Activated CD4-positive, CD25-positive, alpha-beta regulatory T cell treated with anti-CD3 and anti-CD28 coated beads, Interleukin-2, amount 50 U/mL, for 72 hours (primary cell): ENCODE data around the gene SLC45A3.
"Not testable (repeated sequence)": the region's sequence is repeated elsewhere in the genome, so short reads cannot be mapped to it uniquely, and the experiment has no call there.

Experiments
- DNase-seq: peaks from one replicate; pipeline ENCODE4 v3.0.0; 2021

SLC45A3 gene

GRCh38 chr1:205666372-205667166 is 13.7 kb downstream of the SLC45A3 start:
- DNase-seq = no peak

- no peak for DNase-seq
Observed at GRCh38 chr1:205665201-205666045, 14.9 kb downstream of the SLC45A3 start.

GRCh38 chr1:205664399-205665017 is 15.8 kb downstream of the SLC45A3 start:
- DNase-seq = no peak

GRCh38 chr1:205663286-205663936 is 16.9 kb downstream of the SLC45A3 start:
- DNase-seq = no peak

- no peak for DNase-seq
Observed at GRCh38 chr1:205662791-205663190, 17.5 kb downstream of the SLC45A3 start.

DNA sequence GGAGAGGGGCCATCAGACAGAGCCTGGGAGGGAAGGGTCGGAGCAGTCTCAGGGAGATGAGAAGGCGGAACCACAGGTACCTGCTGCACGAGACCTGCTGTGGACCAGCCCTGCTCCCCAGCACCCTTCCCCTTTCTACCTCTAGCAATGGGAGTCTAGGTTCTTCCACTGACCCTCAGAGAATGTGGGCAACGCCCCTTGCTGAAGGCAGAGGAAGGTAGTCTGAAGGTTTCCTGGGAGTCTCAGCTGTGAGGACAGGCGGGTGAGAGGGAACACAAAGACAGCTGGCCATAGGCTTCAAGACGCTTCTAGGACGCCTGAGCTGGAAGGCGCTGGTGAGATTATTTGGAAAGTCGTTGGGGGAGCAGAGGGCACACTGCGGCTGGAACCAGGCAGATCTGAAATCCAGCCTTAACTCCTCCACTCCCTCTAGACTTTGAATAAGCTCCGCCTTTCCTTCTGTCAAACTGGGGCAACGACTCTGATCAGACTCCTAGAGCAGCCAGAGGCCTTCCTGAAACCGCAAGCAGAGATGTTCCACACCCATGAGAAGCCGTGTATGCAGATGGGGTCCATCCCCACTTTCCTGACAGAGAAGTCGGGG is 18.1 kb downstream of the SLC45A3 start:
- no peak for DNase-seq

GRCh38 chr1:205661429-205662134 is 18.7 kb downstream of the SLC45A3 start:
- no peak for DNase-seq

GRCh38 chr1:205660361-205660760 is 19.9 kb downstream of the SLC45A3 start:
- DNase-seq = no peak

DNA sequence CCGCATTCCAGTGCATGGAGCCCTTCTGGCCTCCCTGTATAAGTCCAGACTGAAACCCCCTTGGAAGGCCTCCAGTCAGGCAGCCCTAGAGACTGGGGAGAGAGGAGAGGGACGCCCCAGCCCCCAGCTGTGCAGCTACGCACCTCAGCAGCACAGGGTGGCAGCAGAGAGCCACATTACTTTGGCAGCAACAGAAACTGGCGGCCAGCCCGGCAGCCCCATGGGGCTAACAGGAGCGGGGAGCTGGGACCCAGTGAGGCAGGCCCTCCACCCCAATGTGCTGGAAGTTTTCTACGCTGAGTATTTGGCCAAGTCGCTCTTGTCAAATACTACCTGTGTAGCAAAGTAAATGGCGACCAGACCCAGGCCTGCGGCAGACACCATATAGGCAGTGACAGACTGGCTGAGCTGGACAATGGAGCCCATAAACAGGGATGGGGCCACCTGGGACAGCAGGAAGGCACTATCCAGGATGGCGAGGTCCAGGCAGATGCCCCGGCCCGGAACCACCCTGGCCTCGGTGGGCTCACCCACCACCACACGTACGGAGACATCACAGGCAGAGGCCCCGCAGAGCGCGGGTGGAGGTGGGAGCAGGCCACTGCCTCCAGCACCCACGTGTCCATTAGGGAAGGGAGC is 21.2 kb downstream of the SLC45A3 start:
- DNase-seq = peak; percentile 78

- no peak for DNase-seq
Observed at GRCh38 chr1:205656236-205656635, 24.1 kb downstream of the SLC45A3 start.

DNA sequence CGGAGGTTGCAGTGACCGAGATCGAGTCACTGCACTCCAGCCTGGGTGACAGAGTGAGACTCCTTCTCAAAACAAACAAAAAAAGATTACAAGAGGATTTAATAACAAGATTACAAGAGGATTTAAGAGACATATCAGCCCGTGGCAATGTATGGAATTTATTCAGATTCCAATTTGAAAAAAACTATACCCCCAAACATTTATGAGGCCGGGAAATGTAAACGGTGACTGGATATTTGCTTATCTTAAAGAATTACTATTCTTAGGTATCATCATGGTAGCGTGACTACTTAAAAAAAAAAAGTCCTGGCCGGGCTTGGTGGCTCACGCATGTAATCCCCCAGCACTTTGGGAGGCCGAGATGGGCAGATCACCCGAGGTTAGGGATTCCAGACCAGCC is 27.3 kb downstream of the SLC45A3 start:
- DNase-seq = no peak

- no peak for DNase-seq
Observed at GRCh38 chr1:205650241-205650640, 30.1 kb downstream of the SLC45A3 start.

GRCh38 chr1:205645519-205645918 is 34.8 kb downstream of the SLC45A3 start:
- no peak for DNase-seq

- DNase-seq = no peak
Observed at GRCh38 chr1:205642679-205643307, 37.5 kb downstream of the SLC45A3 start.

- DNase-seq = no peak
Observed at GRCh38 chr1:205639567-205639966, 40.7 kb downstream of the SLC45A3 start.

- DNase-seq = no peak
Observed at GRCh38 chr1:205637854-205638468, 42.3 kb downstream of the SLC45A3 start.

- DNase-seq = no peak
Observed at GRCh38 chr1:205636732-205637131, 43.6 kb downstream of the SLC45A3 start.

DNA sequence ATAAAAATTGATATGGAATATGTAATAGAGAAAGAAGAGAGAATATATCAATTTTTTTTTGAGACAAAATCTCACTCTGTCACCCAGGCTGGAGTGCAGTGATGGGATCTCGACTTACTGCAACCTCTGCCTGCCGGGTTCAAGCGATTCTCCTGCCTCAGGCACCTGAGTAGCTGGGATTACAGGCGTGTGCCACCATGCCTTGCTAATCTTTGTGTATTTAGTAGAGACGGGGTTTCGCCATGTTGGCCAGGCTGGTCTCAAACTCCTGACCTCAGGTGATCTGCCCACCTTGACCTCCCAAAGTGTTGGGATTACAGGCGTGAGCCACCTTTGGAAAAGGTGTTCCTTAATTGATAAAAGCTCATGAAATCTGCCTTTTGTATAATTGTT is 44.2 kb downstream of the SLC45A3 start:
- not testable (repeated sequence) for DNase-seq

DNA sequence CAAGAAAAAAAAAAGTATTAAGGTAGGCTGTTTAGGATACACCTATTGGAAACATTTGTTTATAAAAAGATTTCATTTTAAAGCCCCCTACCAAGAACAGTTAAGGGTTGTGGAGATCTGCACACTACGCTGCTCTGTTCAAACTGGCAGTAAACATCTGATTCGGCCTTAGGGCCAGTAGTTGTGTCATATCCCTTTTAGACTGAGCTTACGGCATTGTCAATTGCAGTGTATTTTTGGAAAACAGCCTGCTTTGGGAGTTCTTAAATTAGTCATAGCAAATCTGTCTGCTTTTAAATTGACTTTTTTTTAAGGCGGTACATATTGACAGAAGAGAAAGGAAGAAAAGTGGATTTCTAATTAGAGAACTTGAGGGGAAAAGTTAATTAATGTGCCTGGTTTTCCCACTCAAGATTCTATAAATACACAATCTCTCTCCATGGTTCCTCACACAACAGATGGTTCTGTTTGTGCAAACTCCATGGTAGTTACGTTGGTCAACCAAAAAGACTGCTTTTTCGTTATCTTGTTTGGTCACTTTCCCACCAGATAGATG is 46.8 kb downstream of the SLC45A3 start:
- no peak for DNase-seq

DNA sequence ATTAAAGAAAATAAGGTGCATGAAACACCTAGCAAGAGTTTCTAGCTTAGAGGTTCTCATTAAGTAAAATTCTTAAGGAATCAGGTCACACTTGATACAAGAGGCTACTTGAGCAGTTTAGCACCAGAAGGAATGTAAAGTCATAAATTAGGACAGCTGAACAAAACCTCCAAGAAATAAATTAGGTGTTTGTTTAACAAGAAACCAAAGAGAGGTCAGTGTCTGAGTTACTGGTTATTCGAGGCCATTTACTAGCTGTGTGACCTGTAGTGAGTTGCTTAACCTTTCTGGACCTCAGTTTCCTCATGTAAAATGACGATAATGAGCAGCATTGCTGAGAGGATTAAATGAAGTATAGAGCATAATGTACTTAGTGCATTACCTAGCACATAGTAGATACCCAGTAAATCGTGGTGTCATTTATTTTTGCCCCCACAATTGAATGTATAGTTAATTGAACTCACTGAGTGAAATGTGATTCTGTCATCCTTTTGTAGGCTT is 47.6 kb downstream of the SLC45A3 start:
- DNase-seq = no peak
